ENCODE measurements around the gene COIL.

COIL gene

GRCh38 chr17:56893503-56893902 lies 67.3 kb downstream of the COIL start:
- Histone ChIP-seq H3K36me3 (ENCODE audit: control insufficient read depth, insufficient read depth, low read length) (peaks cover 69% of the 10 kb centered on the region), H3K27me3 (replicated peaks; ENCODE audit: control insufficient read depth, insufficient read depth, low read length) (no peaks in the 10 kb centered on the region), H3K4me3 (replicated peaks; ENCODE audit: low read depth, low read length) (no peak overlapping the region)
- TF ChIP-seq CTCF (IDR thresholded peaks at IDR 0.05; ENCODE audit: insufficient read depth, low read length, poor library complexity, severe bottlenecking), result no peak
- DNase-seq (ENCODE audit: extremely low read depth, insufficient read length), result no peak

- peaks cover 65% of the 10 kb centered on the region for H3K36me3 ChIP-seq (ENCODE audit: control insufficient read depth, insufficient read depth, low read length)
- no peak overlapping the region for H3K4me3 ChIP-seq (replicated peaks; ENCODE audit: low read depth, low read length)
- no peaks in the 10 kb centered on the region for H3K27me3 ChIP-seq (replicated peaks; ENCODE audit: control insufficient read depth, insufficient read depth, low read length)
- DNase-seq (ENCODE audit: extremely low read depth, insufficient read length), result no peak
- no peak for TF ChIP-seq CTCF (IDR thresholded peaks at IDR 0.05; ENCODE audit: insufficient read depth, low read length, poor library complexity, severe bottlenecking)
These were observed 68.5 kb downstream of the COIL start for GRCh38 chr17:56892333-56892732.

GRCh38 chr17:56891751-56892150 lies 69.1 kb downstream of the COIL start:
- TF ChIP-seq CTCF (IDR thresholded peaks at IDR 0.05; ENCODE audit: insufficient read depth, low read length, poor library complexity, severe bottlenecking), result peak; percentile 15
- Histone ChIP-seq H3K4me3 (replicated peaks; ENCODE audit: low read depth, low read length) (no peak overlapping the region), H3K36me3 (ENCODE audit: control insufficient read depth, insufficient read depth, low read length) (peaks cover 64% of the 10 kb centered on the region), H3K27me3 (replicated peaks; ENCODE audit: control insufficient read depth, insufficient read depth, low read length) (no peaks in the 10 kb centered on the region)
- DNase-seq (ENCODE audit: extremely low read depth, insufficient read length), result peak; percentile 43

GRCh38 chr17:56890906-56891674 lies 69.8 kb downstream of the COIL start:
- Histone ChIP-seq H3K4me3 (replicated peaks; ENCODE audit: low read depth, low read length) (no peak overlapping the region), H3K36me3 (ENCODE audit: control insufficient read depth, insufficient read depth, low read length) (peaks cover 66% of the 10 kb centered on the region), H3K27me3 (replicated peaks; ENCODE audit: control insufficient read depth, insufficient read depth, low read length) (no peaks in the 10 kb centered on the region)
- DNase-seq (ENCODE audit: extremely low read depth, insufficient read length), result no peak
- no peak for TF ChIP-seq CTCF (IDR thresholded peaks at IDR 0.05; ENCODE audit: insufficient read depth, low read length, poor library complexity, severe bottlenecking)

- TF ChIP-seq CTCF (IDR thresholded peaks at IDR 0.05; ENCODE audit: insufficient read depth, low read length, poor library complexity, severe bottlenecking), result no peak
- no peaks in the 10 kb centered on the region for H3K27me3 ChIP-seq (replicated peaks; ENCODE audit: control insufficient read depth, insufficient read depth, low read length)
- peaks cover 62% of the 10 kb centered on the region for H3K36me3 ChIP-seq (ENCODE audit: control insufficient read depth, insufficient read depth, low read length)
- DNase-seq (ENCODE audit: extremely low read depth, insufficient read length), result no peak
- H3K4me3 ChIP-seq (replicated peaks; ENCODE audit: low read depth, low read length), result no peak overlapping the region
These were observed 70.5 kb downstream of the COIL start for GRCh38 chr17:56890390-56890789.

Data from GM06990 (cell line).